GM18499 (cell line): ENCODE measurements around the gene GOPC.

Experiments used
- ATAC-seq: cut with Tn5 transposase; IDR thresholded peaks from one replicate; pipeline ENCODE4 v1.9.1; 2021; ENCODE audit warnings: moderate number of reproducible peaks; ENCODE audit not compliant: insufficient read depth, unreplicated experiment

Gene GOPC

GRCh38 chr6:117597755-117598154, 4.6 kb downstream of the GOPC start:
- no peak for ATAC-seq

- no peak for ATAC-seq
These were observed 7.0 kb downstream of the GOPC start for GRCh38 chr6:117595099-117595923.

GRCh38 chr6:117592983-117593759, 9.1 kb downstream of the GOPC start:
- no peak for ATAC-seq

- no peak for ATAC-seq
These were observed 10.9 kb downstream of the GOPC start for GRCh38 chr6:117591405-117591804.

- no peak for ATAC-seq
These were observed 11.9 kb downstream of the GOPC start for GRCh38 chr6:117590447-117590846.

GRCh38 chr6:117585647-117586046, 16.7 kb downstream of the GOPC start:
- no peak for ATAC-seq

- no peak for ATAC-seq
These were observed 28.1 kb downstream of the GOPC start for GRCh38 chr6:117574198-117574597.

- no peak for ATAC-seq
These were observed 29.2 kb downstream of the GOPC start for GRCh38 chr6:117573006-117573680.

GRCh38 chr6:117568831-117569410, 33.4 kb downstream of the GOPC start:
- no peak for ATAC-seq

- ATAC-seq = no peak
These were observed 34.1 kb downstream of the GOPC start for GRCh38 chr6:117568247-117568646.

GRCh38 chr6:117564681-117565080, 37.6 kb downstream of the GOPC start:
- no peak for ATAC-seq

- ATAC-seq = no peak
These were observed 41.2 kb downstream of the GOPC start for GRCh38 chr6:117561128-117561527.

- ATAC-seq = no peak
These were observed 43.0 kb downstream of the GOPC start for GRCh38 chr6:117559299-117559698.

- no peak for ATAC-seq
These were observed 43.5 kb downstream of the GOPC start for GRCh38 chr6:117558818-117559217.

GRCh38 chr6:117557951-117558350, 44.4 kb downstream of the GOPC start:
- no peak for ATAC-seq

- ATAC-seq = no peak
These were observed 46.3 kb downstream of the GOPC start for GRCh38 chr6:117555882-117556498.

- ATAC-seq = no peak
These were observed 47.0 kb downstream of the GOPC start for GRCh38 chr6:117555262-117555849.

GRCh38 chr6:117553142-117553541, 49.2 kb downstream of the GOPC start:
- ATAC-seq = no peak

- ATAC-seq = no peak
These were observed 49.7 kb downstream of the GOPC start for GRCh38 chr6:117552618-117553017.
